GM21381 (cell line): ENCODE data around the gene NFYC.
"Not testable (repeated sequence)": the region's sequence is repeated elsewhere in the genome, so short reads cannot be mapped to it uniquely, and the experiment has no call there.

ENCODE experiments used
- ATAC-seq: cut with Tn5 transposase; IDR thresholded peaks from one replicate; pipeline ENCODE4 v1.9.1; 2021; ENCODE audit warnings: mild to moderate bottlenecking, moderate library complexity; ENCODE audit not compliant: unreplicated experiment

NFYC gene

GRCh38 chr1:40664791-40665190, 26.7 kb upstream of the NFYC start:
- ATAC-seq, result no peak

GRCh38 chr1:40665335-40666171, 26.0 kb upstream of the NFYC start, which contains the start of gene RIMS3:
TSS of gene RIMS3 (minus strand) at chr1:40665682. CDS start at chr1:40641925, 23,757 bp downstream.
- peak; percentile 70 for ATAC-seq

- ATAC-seq, result peak; percentile 61
Observed at GRCh38 chr1:40668769-40669525, 22.6 kb upstream of the NFYC start.

- ATAC-seq, result no peak
Observed at GRCh38 chr1:40673452-40673851, 18.1 kb upstream of the NFYC start.

GRCh38 chr1:40676501-40676900, 15.0 kb upstream of the NFYC start:
- ATAC-seq, result no peak

- ATAC-seq, result no peak
Observed at GRCh38 chr1:40679165-40679953, 12.1 kb upstream of the NFYC start.

GRCh38 chr1:40684669-40685068, 6.8 kb upstream of the NFYC start:
- no peak for ATAC-seq

GRCh38 chr1:40687059-40687458, 4.4 kb upstream of the NFYC start:
- no peak for ATAC-seq

GRCh38 chr1:40687661-40688060, 3.8 kb upstream of the NFYC start:
- ATAC-seq, result no peak

GRCh38 chr1:40689737-40690136, 1.8 kb upstream of the NFYC start:
- no peak for ATAC-seq

GRCh38 chr1:40690771-40691537, 550 bp upstream of the NFYC start:
- no peak for ATAC-seq

- ATAC-seq, result no peak
Observed at GRCh38 chr1:40692429-40692895, 958 bp downstream of the NFYC start.

- no peak for ATAC-seq
Observed at GRCh38 chr1:40693425-40693824, 1.9 kb downstream of the NFYC start.

- no peak for ATAC-seq
Observed at GRCh38 chr1:40694353-40694874, 2.9 kb downstream of the NFYC start.

- ATAC-seq, result no peak
Observed at GRCh38 chr1:40696294-40696693, 4.8 kb downstream of the NFYC start.

- no peak for ATAC-seq
Observed at GRCh38 chr1:40697436-40697835, 5.9 kb downstream of the NFYC start.

GRCh38 chr1:40699787-40700186, 8.3 kb downstream of the NFYC start:
- ATAC-seq, result peak; percentile 59

GRCh38 chr1:40701684-40702083, 10.2 kb downstream of the NFYC start:
- ATAC-seq, result no peak

- ATAC-seq, result not testable (repeated sequence)
Observed at GRCh38 chr1:40702810-40703209, 11.3 kb downstream of the NFYC start.

GRCh38 chr1:40703316-40703715, 11.8 kb downstream of the NFYC start:
- no peak for ATAC-seq
